ENCODE measurements around the gene TMEM50B.

DNA sequence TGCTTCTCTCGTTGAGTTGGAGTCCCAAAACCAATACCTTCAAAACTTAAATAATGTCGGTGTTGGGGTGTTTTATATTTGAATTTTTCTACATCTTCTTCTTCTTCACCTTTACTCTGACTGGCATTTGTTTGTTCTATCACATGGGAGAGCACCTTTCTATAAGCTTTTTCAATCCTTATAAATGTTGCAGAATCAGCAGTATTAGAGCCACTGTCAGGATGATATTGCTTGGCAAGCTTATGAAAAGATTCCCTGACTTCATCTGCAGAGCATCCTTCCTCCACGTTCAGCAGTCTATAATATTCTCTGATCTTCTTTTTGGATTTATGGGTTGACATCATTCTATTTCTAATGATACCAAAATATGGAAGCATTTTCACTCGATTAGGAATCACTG is 9.2 kb upstream of the TMEM50B start:
- TF ChIP-seq, protein P1, sequence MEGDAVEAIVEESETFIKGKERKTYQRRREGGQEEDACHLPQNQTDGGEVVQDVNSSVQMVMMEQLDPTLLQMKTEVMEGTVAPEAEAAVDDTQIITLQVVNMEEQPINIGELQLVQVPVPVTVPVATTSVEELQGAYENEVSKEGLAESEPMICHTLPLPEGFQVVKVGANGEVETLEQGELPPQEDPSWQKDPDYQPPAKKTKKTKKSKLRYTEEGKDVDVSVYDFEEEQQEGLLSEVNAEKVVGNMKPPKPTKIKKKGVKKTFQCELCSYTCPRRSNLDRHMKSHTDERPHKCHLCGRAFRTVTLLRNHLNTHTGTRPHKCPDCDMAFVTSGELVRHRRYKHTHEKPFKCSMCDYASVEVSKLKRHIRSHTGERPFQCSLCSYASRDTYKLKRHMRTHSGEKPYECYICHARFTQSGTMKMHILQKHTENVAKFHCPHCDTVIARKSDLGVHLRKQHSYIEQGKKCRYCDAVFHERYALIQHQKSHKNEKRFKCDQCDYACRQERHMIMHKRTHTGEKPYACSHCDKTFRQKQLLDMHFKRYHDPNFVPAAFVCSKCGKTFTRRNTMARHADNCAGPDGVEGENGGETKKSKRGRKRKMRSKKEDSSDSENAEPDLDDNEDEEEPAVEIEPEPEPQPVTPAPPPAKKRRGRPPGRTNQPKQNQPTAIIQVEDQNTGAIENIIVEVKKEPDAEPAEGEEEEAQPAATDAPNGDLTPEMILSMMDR (IDR thresholded peaks at IDR 0.05) = no peak
- no peak for TF ChIP-seq POLR2A (IDR thresholded peaks at IDR 0.05)
